GM12878 (cell line): ENCODE data around the gene NEXN. TPM values are rescaled to one million over a fixed set of nuclear protein-coding genes. Genes with fewer than 3 reads are reported as not detected.

ENCODE experiments used
- ATAC-seq: fragments of 200-7000 bp; cut with Tn5 transposase; 3 replicates; pipeline ENCODE4 v1.9.1; 2020; ENCODE audit warnings: mild to moderate bottlenecking, moderate library complexity
- BruUV-seq: library from RNA; stranded (reverse); fragments of 400-500 nt; replicated peaks from 2 replicates; lab custom pipeline; 2021; lab: Mats Ljungman, UMichigan
- CTCF ChIA-PET: fragments of 300-600 bp; sonication (Branson Sonifier 250); formaldehyde crosslinking; extraction: SDS; loops from one replicate; lab custom pipeline; 2021; ENCODE audit warnings: inconsistent platforms; lab: Yijun Ruan, JAX
- POLR2A ChIA-PET: fragments of 350-600 bp; formaldehyde crosslinking; extraction: SDS; loops from one replicate; lab custom pipeline; 2021; ENCODE audit warnings: inconsistent platforms; lab: Charles Lee
- RAD21 ChIA-PET: fragments of 300-600 bp; sonication (Branson Sonifier 250); formaldehyde crosslinking; loops from one replicate; lab custom pipeline; 2023; ENCODE audit warnings: antibody characterized with exemption; ENCODE audit not compliant: unreplicated experiment; lab: Charles Lee
- SMC1A ChIA-PET: fragments of 300-600 bp; sonication (Branson Sonifier 250); formaldehyde crosslinking; loops from one replicate; lab custom pipeline; 2023; ENCODE audit not compliant: unreplicated experiment, uncharacterized antibody; lab: Charles Lee
- DNase-seq: peaks from one replicate; pipeline ENCODE4 v3.0.0-alpha.2; 2011; ENCODE audit warnings: low read depth, low spot score
- FAIRE-seq: peaks from 3 replicates; lab custom pipeline; 2011; peaks lifted over from hg19 to GRCh38; lab: Jason Lieb, UNC
- H2AFZ ChIP-seq: 2 replicates; pipeline ENCODE4 v1.6.0; 2011; ENCODE audit warnings: low read depth, low read length, control low read depth; ENCODE audit not compliant: control insufficient read depth
- H3K27ac ChIP-seq: 2 replicates; pipeline ENCODE4 v1.5.1; 2011; ENCODE audit warnings: control low read depth; ENCODE audit not compliant: control insufficient read depth, insufficient read depth
- H3K27me3 ChIP-seq, 2 experiments: replicated peaks in 1 of 2; 2 replicates each; pipeline versions ENCODE4 v1.6.0 to v1.6.1; 2011; ENCODE audit warnings: low read length in 1 of 2; ENCODE audit not compliant: control insufficient read depth in 2 of 2, insufficient read depth in 2 of 2
- H3K36me3 ChIP-seq, 2 experiments: 2 replicates each; pipeline ENCODE4 v1.5.1; 2011; ENCODE audit warnings: low read length in 1 of 2; ENCODE audit not compliant: control insufficient read depth in 2 of 2, insufficient read depth in 2 of 2
- H3K4me1 ChIP-seq: 2 replicates; pipeline ENCODE4 v1.6.1; 2011; ENCODE audit warnings: mild to moderate bottlenecking, low read length, moderate library complexity, mixed read lengths; ENCODE audit not compliant: control insufficient read depth, insufficient read depth
- H3K4me2 ChIP-seq: 2 replicates; pipeline ENCODE4 v1.6.0; 2011; ENCODE audit warnings: control low read depth; ENCODE audit not compliant: control insufficient read depth, insufficient read depth
- H3K4me3 ChIP-seq: fragments of 200-600 bp; sonication (generic); 2 replicates; pipeline ENCODE4 v1.5.1; 2016
- H3K79me2 ChIP-seq: 2 replicates; pipeline ENCODE4 v1.6.0; 2011; ENCODE audit warnings: low read length; ENCODE audit not compliant: control insufficient read depth, insufficient read depth
- H3K9ac ChIP-seq: 2 replicates; pipeline ENCODE4 v1.8.0; 2011; ENCODE audit warnings: low read length, control low read depth, mixed read lengths; ENCODE audit not compliant: control insufficient read depth, insufficient read depth
- H3K9me3 ChIP-seq: replicated peaks from 3 replicates; pipeline ENCODE4 v1.5.1; 2011; ENCODE audit warnings: mild to moderate bottlenecking, low read length; ENCODE audit not compliant: control insufficient read depth, insufficient read depth
- H4K20me1 ChIP-seq: 2 replicates; pipeline ENCODE4 v1.6.0; 2011; ENCODE audit not compliant: control insufficient read depth, insufficient read depth
- CHD2 ChIP-seq: IDR thresholded peaks from 2 replicates; pipeline ENCODE4 v1.6.1; 2011; ENCODE audit warnings: low read depth, low read length, improper control_type of control experiment, borderline replicate concordance
- CREB1 ChIP-seq: IDR thresholded peaks from 2 replicates; pipeline ENCODE4 v1.6.1; 2012; ENCODE audit warnings: low read depth, mild to moderate bottlenecking, inconsistent platforms
- CREM ChIP-seq: IDR thresholded peaks from 2 replicates; pipeline ENCODE4 v1.6.1; 2014; ENCODE audit warnings: antibody characterized with exemption, low read depth
- E2F4 ChIP-seq: IDR thresholded peaks from 2 replicates; pipeline ENCODE4 v1.6.1; 2012; ENCODE audit warnings: low read depth, low read length, improper control_type of control experiment
- POLR2AphosphoS2 ChIP-seq: IDR thresholded peaks from 2 replicates; pipeline ENCODE4 v1.6.1; 2011; ENCODE audit warnings: low read depth, mild to moderate bottlenecking, low read length, improper control_type of control experiment, moderate library complexity
- SIX5 ChIP-seq: IDR thresholded peaks from 2 replicates; pipeline ENCODE4 v1.6.1; 2011; ENCODE audit warnings: mild to moderate bottlenecking, low read depth, low read length, moderate library complexity; ENCODE audit not compliant: severe bottlenecking
- SMAD1 ChIP-seq: fragments of 450-650 bp; IDR thresholded peaks from 2 replicates; pipeline ENCODE4 v1.6.1; 2018; ENCODE audit warnings: mild to moderate bottlenecking, low read depth; ENCODE audit not compliant: partially characterized antibody
- SREBF1 ChIP-seq: IDR thresholded peaks from 2 replicates; pipeline ENCODE4 v1.6.1; 2012; ENCODE audit warnings: mild to moderate bottlenecking, low read length
- SREBF2 ChIP-seq: IDR thresholded peaks from 2 replicates; pipeline ENCODE4 v1.6.1; 2012; ENCODE audit warnings: mild to moderate bottlenecking, low read length
- STAT3 ChIP-seq: IDR thresholded peaks from 2 replicates; pipeline ENCODE4 v1.6.1; 2011; ENCODE audit warnings: low read depth, low read length, improper control_type of control experiment
- TARDBP ChIP-seq: IDR thresholded peaks from 2 replicates; pipeline ENCODE4 v1.6.1; 2016; ENCODE audit warnings: borderline replicate concordance
- ZBTB4 ChIP-seq: fragments of 450-650 bp; formaldehyde crosslinking; IDR thresholded peaks from 2 replicates; pipeline ENCODE4 v1.4.0; 2022; ENCODE audit warnings: mild to moderate bottlenecking, moderate library complexity
- WGBS: methylation state at CpG from one replicate; pipeline ENCODE4 v1.1.6; 2016; ENCODE audit warnings: low lambda C conversion rate; ENCODE audit not compliant: insufficient replicate concordance, insufficient coverage; ENCODE audit errors: missing lambda C conversion rate; 5-methylcytosine and 5-hydroxymethylcytosine counted together
- in situ Hi-C: fragments of 300-500 bp; cut with MboI; formaldehyde crosslinking; loops from 9 replicates; pipeline ENCODE4 v1.14.3; 2018; ENCODE audit warnings: mixed read lengths
- intact Hi-C: fragments of 100-400 bp; cut with micrococcal nuclease; formaldehyde crosslinking; loops from one replicate; pipeline ENCODE4 v1.14.2; 2022; ENCODE audit not compliant: unreplicated experiment
- polyA plus RNA-seq, 11 experiments: library from polyadenylated mRNA; depleted of rRNA in 4 of 11; unstranded in 6 of 11; stranded (reverse) in 5 of 11; fragments of >200 nt; fragmentation: Nextera tagmentation in 4 of 11; fragmentation: Illumina TruSeq in 1 of 11; extraction: Ambion mirVana in 4 of 11; extraction: Trizol in 1 of 11; gene quantifications; 1 replicate in 1 of 11; 2 replicates in 10 of 11; pipeline versions ENCODE4 v1.2.1 to v1.2.3, GENCODE V29; 2011 to 2016; ENCODE audit warnings: inconsistent platforms in 2 of 11, missing spikeins in 2 of 11, low read depth in 1 of 11
- total RNA-seq, 4 experiments: library from RNA; depleted of rRNA in 3 of 4; stranded (reverse); fragments of >200 nt in 3 of 4; fragmentation: Illumina TruSeq in 1 of 4; extraction: Trizol in 1 of 4; gene quantifications; 2 replicates each; pipeline versions ENCODE4 v1.2.1 to v1.2.3, GENCODE V29; 2013 to 2021

The NEXN gene
- total and polyA plus RNA-seq, 10 of the 15 experiments (the other 5 are each of a cell fraction or from before 2014, with no cell fraction given) = 2.5 to 46.6 (median 15.4) TPM

GRCh38 chr1:77881061-77881460 is 7.4 kb upstream of the NEXN start:
- H3K27me3 ChIP-seq = no peaks in the 10 kb centered on the region
- ATAC-seq (no peak), DNase-seq (no peak), FAIRE-seq (no peak)
- no peak for TF ChIP-seq CREM
- TF ChIP-seq POLR2AphosphoS2 = no peak
- TF ChIP-seq ZBTB4 (CRISPR knock-in tag) = no peak
- no peak overlapping the region for H3K27ac ChIP-seq
- H3K79me2 ChIP-seq = no peaks in the 10 kb centered on the region
- H3K9me3 ChIP-seq = no peaks in the 10 kb centered on the region
- H2AFZ ChIP-seq = no peak overlapping the region
- no peaks in the 10 kb centered on the region for H3K4me1 ChIP-seq
- SMC1A ChIA-PET = no interaction called here
- POLR2A ChIA-PET = no interaction called here
- WGBS = 94% methylated on average over 1 of the region's 1 CpG
- H3K4me3 ChIP-seq = no peak overlapping the region
- H3K9ac ChIP-seq = no peak overlapping the region
- H4K20me1 ChIP-seq = no peaks in the 10 kb centered on the region
- intact Hi-C loops (no loop called here), in situ Hi-C loops (no loop called here)
- no peak overlapping the region for H3K4me2 ChIP-seq
- CTCF ChIA-PET = no interaction called here
- no TSS peak for BruUV-seq
- RAD21 ChIA-PET = no interaction called here
- H3K36me3 ChIP-seq = no peaks in the 10 kb centered on the region

GRCh38 chr1:77882411-77882810 is 6.0 kb upstream of the NEXN start:
- FAIRE-seq (no peak), ATAC-seq (no peak), DNase-seq (no peak)
- ChIA-PET RAD21 (no interaction called here), CTCF (interaction anchor here (0.6 kb wide), 1 partner anchor 1730 kb away, joined by 3 read pairs; no protein-coding TSS in a partner anchor), SMC1A (no interaction called here), POLR2A (no interaction called here)
- H4K20me1 ChIP-seq = no peaks in the 10 kb centered on the region
- no peaks in the 10 kb centered on the region for H3K27me3 ChIP-seq
- H3K27ac ChIP-seq = no peak overlapping the region
- WGBS = 32% methylated on average over 2 of the region's 2 CpGs
- no peaks in the 10 kb centered on the region for H3K9me3 ChIP-seq
- H2AFZ ChIP-seq = no peak overlapping the region
- BruUV-seq = no TSS peak
- no peak overlapping the region for H3K9ac ChIP-seq
- in situ Hi-C loops = no loop called here
- no peaks in the 10 kb centered on the region for H3K79me2 ChIP-seq
- no peaks in the 10 kb centered on the region for H3K4me1 ChIP-seq
- no peaks in the 10 kb centered on the region for H3K36me3 ChIP-seq
- H3K4me3 ChIP-seq = no peak overlapping the region
- no peak overlapping the region for H3K4me2 ChIP-seq
- intact Hi-C loops = no loop called here
- TF ChIP-seq CREB1 (no peak), SREBF1 (no peak), SMAD1 (no peak), SIX5 (no peak), CHD2 (no peak), E2F4 (no peak), SREBF2 (no peak), STAT3 (no peak), TARDBP (no peak)
